ENCODE measurements around the gene IKBKG. TPM values are rescaled to one million over a fixed set of nuclear protein-coding genes. Genes with fewer than 3 reads are reported as not detected.
"Not testable (repeated sequence)": the region's sequence is repeated elsewhere in the genome, so short reads cannot be mapped to it uniquely, and the experiment has no call there.

IKBKG gene
- total and polyA plus RNA-seq, 2 of the 13 experiments (the other 11 are each of a cell fraction or from before 2014, with no cell fraction given): 30.6 to 44.3 TPM

- H3K36me3 ChIP-seq (replicated peaks in 1 of 2; ENCODE audit: control insufficient read depth in 1 of 2, insufficient read depth in 2 of 2, low read length in 2 of 2); CTCF ChIA-PET (ENCODE audit: low intra/inter-chr PET ratio, low total read pairs); H3K9ac ChIP-seq (ENCODE audit: insufficient read depth, low read depth, low read length); H3K27me3 ChIP-seq (ENCODE audit: control insufficient read depth in 1 of 2, insufficient read depth in 2 of 2, low read length in 2 of 2); DNase-seq (ENCODE audit: low spot score); H3K79me2 ChIP-seq (ENCODE audit: insufficient read depth, low read length); H3K9me3 ChIP-seq (ENCODE audit: low read length); H4K20me1 ChIP-seq (ENCODE audit: insufficient read depth, low read length); H3K4me1 ChIP-seq (ENCODE audit: insufficient read depth, low read length); FAIRE-seq; H3K4me3 ChIP-seq (replicated peaks in 1 of 3; ENCODE audit: insufficient read depth in 1 of 3, low read depth in 2 of 3, low read length in 3 of 3); intact Hi-C loops (cut with micrococcal nuclease; ENCODE audit: unreplicated experiment); H3K27ac ChIP-seq (ENCODE audit: extremely low read length, insufficient read depth, low read length); POLR2A ChIA-PET; H3K4me2 ChIP-seq (ENCODE audit: low read depth, low read length); H2AFZ ChIP-seq (ENCODE audit: low read length); BruUV-seq (replicated peaks): not testable (repeated sequence)
- in situ Hi-C loops (cut with HindIII; ENCODE audit: extremely low pct_ligation_motif_present, low pct_unique_long_range_greater_than_20kb): loop anchor here (25.0 kb wide), 1 partner anchor 254 kb away; the partner anchor contains the start of gene SMIM9
- no CpG with 5 or more reads among the region's 8 CpGs for WGBS (ENCODE audit: low lambda C conversion rate)
- ATAC-seq: peak; percentile 54; the same call in 1 of the 3 replicates
These were observed 35.6 kb downstream of the IKBKG start for GRCh38 chrX:154582994-154583393.

GRCh38 chrX:154584585-154585183, 37.3 kb downstream of the IKBKG start, which contains the start of gene CTAG1A:
CTAG1A (plus strand) TSS chrX:154585133; CDS start chrX:154585207, 74 bp downstream.
- CTCF ChIA-PET (ENCODE audit: low intra/inter-chr PET ratio, low total read pairs): not testable (repeated sequence)

GRCh38 chrX:154590415-154590814, 43.0 kb downstream of the IKBKG start:
- H3K4me1 ChIP-seq (ENCODE audit: insufficient read depth, low read length); DNase-seq (ENCODE audit: low spot score); POLR2A ChIA-PET; H4K20me1 ChIP-seq (ENCODE audit: insufficient read depth, low read length); ATAC-seq; CTCF ChIA-PET (ENCODE audit: low intra/inter-chr PET ratio, low total read pairs); FAIRE-seq; H3K36me3 ChIP-seq (replicated peaks in 1 of 2; ENCODE audit: control insufficient read depth in 1 of 2, insufficient read depth in 2 of 2, low read length in 2 of 2); H3K27ac ChIP-seq (ENCODE audit: extremely low read length, insufficient read depth, low read length); H3K4me3 ChIP-seq (replicated peaks in 1 of 3; ENCODE audit: insufficient read depth in 1 of 3, low read depth in 2 of 3, low read length in 3 of 3); H2AFZ ChIP-seq (ENCODE audit: low read length); H3K9ac ChIP-seq (ENCODE audit: insufficient read depth, low read depth, low read length); H3K9me3 ChIP-seq (ENCODE audit: low read length); intact Hi-C loops (cut with micrococcal nuclease; ENCODE audit: unreplicated experiment); BruUV-seq (replicated peaks); H3K27me3 ChIP-seq (ENCODE audit: control insufficient read depth in 1 of 2, insufficient read depth in 2 of 2, low read length in 2 of 2); H3K79me2 ChIP-seq (ENCODE audit: insufficient read depth, low read length); H3K4me2 ChIP-seq (ENCODE audit: low read depth, low read length): not testable (repeated sequence)
- no CpG with 5 or more reads among the region's 13 CpGs for WGBS (ENCODE audit: low lambda C conversion rate)
- in situ Hi-C loops (cut with HindIII; ENCODE audit: extremely low pct_ligation_motif_present, low pct_unique_long_range_greater_than_20kb): loop anchor here (25.0 kb wide), 1 partner anchor 247 kb away; the partner anchor contains the start of gene SMIM9

More at GRCh38 chrX:154584585-154585183, 37.3 kb downstream of the IKBKG start, which contains the start of gene CTAG1A:
- H3K9me3 ChIP-seq (ENCODE audit: low read length); H2AFZ ChIP-seq (ENCODE audit: low read length); intact Hi-C loops (cut with micrococcal nuclease; ENCODE audit: unreplicated experiment); H4K20me1 ChIP-seq (ENCODE audit: insufficient read depth, low read length); POLR2A ChIA-PET; H3K27ac ChIP-seq (ENCODE audit: extremely low read length, insufficient read depth, low read length); H3K4me1 ChIP-seq (ENCODE audit: insufficient read depth, low read length); FAIRE-seq; H3K4me2 ChIP-seq (ENCODE audit: low read depth, low read length); H3K9ac ChIP-seq (ENCODE audit: insufficient read depth, low read depth, low read length); H3K79me2 ChIP-seq (ENCODE audit: insufficient read depth, low read length); H3K27me3 ChIP-seq (ENCODE audit: control insufficient read depth in 1 of 2, insufficient read depth in 2 of 2, low read length in 2 of 2); H3K36me3 ChIP-seq (replicated peaks in 1 of 2; ENCODE audit: control insufficient read depth in 1 of 2, insufficient read depth in 2 of 2, low read length in 2 of 2); ATAC-seq; DNase-seq (ENCODE audit: low spot score); BruUV-seq (replicated peaks); H3K4me3 ChIP-seq (replicated peaks in 1 of 3; ENCODE audit: insufficient read depth in 1 of 3, low read depth in 2 of 3, low read length in 3 of 3): not testable (repeated sequence)
- in situ Hi-C loops (cut with HindIII; ENCODE audit: extremely low pct_ligation_motif_present, low pct_unique_long_range_greater_than_20kb): loop anchor here (25.0 kb wide), 1 partner anchor 253 kb away; the partner anchor contains the start of gene SMIM9
- no CpG with 5 or more reads among the region's 39 CpGs for WGBS (ENCODE audit: low lambda C conversion rate)
